ENCODE results near the gene HTR6. TPM values are rescaled to one million over a fixed set of nuclear protein-coding genes. Genes with fewer than 3 reads are reported as not detected.
"Not testable (repeated sequence)": the region's sequence is repeated elsewhere in the genome, so short reads cannot be mapped to it uniquely, and the experiment has no call there.

Gene HTR6
- total and polyA plus RNA-seq, 4 donors = 0.18 TPM; not detected in 3

DNA sequence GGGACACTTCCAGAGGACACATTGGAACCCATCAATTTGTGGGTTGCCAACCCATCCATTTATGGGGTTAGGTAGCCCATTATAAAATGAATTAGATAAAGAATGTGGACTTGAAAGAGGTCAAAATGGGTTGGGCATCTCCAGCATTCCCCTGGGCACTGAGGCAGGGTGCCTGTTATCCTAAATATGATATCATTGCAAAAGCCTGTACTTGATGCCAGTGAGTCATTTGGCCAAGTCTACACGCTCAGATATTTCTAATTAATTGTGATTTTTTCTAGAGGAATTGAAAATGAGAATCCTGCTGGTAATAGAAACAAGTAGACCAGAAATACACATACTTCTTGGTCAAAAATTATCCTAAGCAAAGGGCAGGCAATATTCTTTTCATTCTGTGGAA, 42.5 kb upstream of the HTR6 start:
- Histone ChIP-seq H3K36me3 (ENCODE audit: control insufficient read depth in 1 of 2, insufficient read depth in 2 of 2, low read length in 1 of 2) (peaks cover 0 to 8% of the 10 kb centered on the region in 2 donors), H3K27ac (ENCODE audit: low read depth in 1 of 2, low read length in 2 of 2) (no peak overlapping the region), H3K4me1 (ENCODE audit: control insufficient read depth in 1 of 2, insufficient read depth in 2 of 2, low read length in 2 of 2) (peaks cover 0 to 8% of the 10 kb centered on the region in 2 donors), H3K9me3 (ENCODE audit: control insufficient read depth, low read length) (no peaks in the 10 kb centered on the region), H3K4me3 (ENCODE audit: low read length in 2 of 2) (no peak overlapping the region), H3K27me3 (ENCODE audit: control insufficient read depth in 1 of 2, insufficient read depth in 2 of 2, low read length in 1 of 2) (no peaks in the 10 kb centered on the region)
- 4 to 11% methylated on average over 1 of the region's 1 CpG for WGBS, 2 donors
- DNase-seq = no peak
- no peak for ATAC-seq (ENCODE audit: low FRiP score)
- intact Hi-C loops (cut with DNase I) = no loop called here

DNA sequence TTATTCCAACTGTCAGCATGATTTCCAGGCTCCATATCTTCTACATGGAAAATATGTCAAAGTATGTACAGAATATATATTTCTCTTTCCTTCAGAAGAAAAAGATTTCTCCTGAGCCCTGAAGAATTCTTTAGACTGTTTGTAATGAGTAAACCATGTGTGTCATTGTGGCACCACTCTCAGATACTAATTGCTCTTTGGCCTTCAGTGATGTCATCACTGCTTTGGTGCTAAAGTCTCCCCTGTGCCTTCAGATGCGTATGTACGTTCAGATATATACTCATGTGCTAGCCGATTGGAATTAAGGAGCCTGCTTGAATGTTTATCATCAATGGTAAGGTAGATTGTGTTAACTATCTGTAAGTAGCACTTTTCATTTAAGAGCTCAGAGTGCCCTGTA, 41.2 kb upstream of the HTR6 start:
- H3K27me3 ChIP-seq (ENCODE audit: control insufficient read depth in 1 of 2, insufficient read depth in 2 of 2, low read length in 1 of 2) = no peaks in the 10 kb centered on the region
- peaks cover 0 to 8% of the 10 kb centered on the region in 2 donors for H3K4me1 ChIP-seq (ENCODE audit: control insufficient read depth in 1 of 2, insufficient read depth in 2 of 2, low read length in 2 of 2)
- intact Hi-C loops (cut with DNase I) = no loop called here
- H3K36me3 ChIP-seq (ENCODE audit: control insufficient read depth in 1 of 2, insufficient read depth in 2 of 2, low read length in 1 of 2) = peaks cover 0 to 11% of the 10 kb centered on the region in 2 donors
- no peak overlapping the region for H3K27ac ChIP-seq (ENCODE audit: low read depth in 1 of 2, low read length in 2 of 2)
- H3K9me3 ChIP-seq (ENCODE audit: control insufficient read depth, low read length) = no peaks in the 10 kb centered on the region
- 86 to 90% methylated on average over 3 of the region's 3 CpGs for WGBS, 2 donors
- no peak overlapping the region for H3K4me3 ChIP-seq (ENCODE audit: low read length in 2 of 2)
- ATAC-seq (ENCODE audit: low FRiP score) = no peak
- no peak for DNase-seq

DNA sequence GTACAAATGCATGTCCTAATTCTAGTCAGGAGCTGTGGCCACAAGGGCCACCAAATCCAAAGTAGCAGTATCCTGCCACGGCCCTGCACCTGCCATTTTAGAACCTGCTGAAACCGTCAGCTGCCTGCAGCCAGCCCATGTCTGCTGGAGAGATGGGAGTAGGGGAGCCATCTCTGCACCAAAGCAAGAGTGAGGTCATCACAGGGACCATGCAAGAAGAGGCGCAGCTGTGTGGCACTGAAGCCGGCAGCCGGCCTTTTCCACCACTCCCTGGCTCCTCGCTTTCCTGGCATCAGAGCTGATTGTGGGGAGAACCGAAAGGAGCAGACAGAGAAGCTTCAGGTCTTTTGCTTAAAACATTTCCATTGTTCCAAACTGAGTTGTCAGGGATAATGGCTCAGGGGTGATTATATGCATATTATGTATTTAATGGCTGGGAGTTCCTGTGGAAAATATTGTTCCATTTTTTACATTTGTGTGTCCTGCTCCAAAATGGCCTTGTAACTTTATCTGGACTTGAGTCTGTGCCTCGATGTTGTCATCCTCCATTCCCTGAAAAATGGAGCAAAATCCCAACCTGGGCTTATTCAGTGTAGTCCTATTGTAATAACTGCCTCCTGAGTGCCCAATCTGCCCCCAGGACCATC, 39.3 kb upstream of the HTR6 start:
- H3K36me3 ChIP-seq (ENCODE audit: control insufficient read depth in 1 of 2, insufficient read depth in 2 of 2, low read length in 1 of 2) = peaks cover 0 to 11% of the 10 kb centered on the region in 2 donors
- intact Hi-C loops (cut with DNase I) = no loop called here
- no peak for ATAC-seq (ENCODE audit: low FRiP score)

DNA sequence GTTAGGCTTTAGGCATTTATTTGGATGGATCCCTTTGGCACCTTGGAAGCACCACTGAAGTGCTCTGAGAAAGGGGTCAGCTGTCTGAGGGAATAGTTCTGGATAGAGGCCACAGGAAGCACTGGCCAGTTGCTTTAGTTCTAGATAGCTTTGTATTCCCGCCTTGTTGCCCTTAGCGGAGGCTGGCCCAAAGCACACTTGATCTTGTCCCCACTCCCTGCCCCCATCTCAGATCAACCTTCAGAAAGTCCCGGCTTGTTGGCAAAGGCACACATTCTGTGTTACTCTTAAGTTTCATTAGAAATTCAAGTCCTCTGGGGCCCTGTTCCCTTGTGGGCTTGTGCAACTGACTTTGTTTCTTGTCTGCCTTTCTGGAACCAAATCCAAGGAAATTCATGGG, 35.8 kb upstream of the HTR6 start:
- Histone ChIP-seq H3K36me3 (ENCODE audit: control insufficient read depth in 1 of 2, insufficient read depth in 2 of 2, low read length in 1 of 2) (peaks cover 0 to 11% of the 10 kb centered on the region in 2 donors), H3K4me1 (ENCODE audit: control insufficient read depth in 1 of 2, insufficient read depth in 2 of 2, low read length in 2 of 2) (no peaks in the 10 kb centered on the region), H3K27ac (ENCODE audit: low read depth in 1 of 2, low read length in 2 of 2) (peak overlapping the region in 1 of 2 donors; percentile 34), H3K27me3 (ENCODE audit: control insufficient read depth in 1 of 2, insufficient read depth in 2 of 2, low read length in 1 of 2) (no peaks in the 10 kb centered on the region), H3K4me3 (ENCODE audit: low read length in 2 of 2) (no peak overlapping the region), H3K9me3 (ENCODE audit: control insufficient read depth, low read length) (no peaks in the 10 kb centered on the region)
- DNase-seq (no peak), ATAC-seq (ENCODE audit: low FRiP score) (peak; percentile 46)
- intact Hi-C loops (cut with DNase I) = no loop called here
- whole genome bisulfite sequencing, 2 donors = 0 to 8% methylated on average over 3 of the region's 3 CpGs

More for the DNA sequence above, 39.3 kb upstream of the HTR6 start:
- DNase-seq = no peak
- Histone ChIP-seq H3K27me3 (ENCODE audit: control insufficient read depth in 1 of 2, insufficient read depth in 2 of 2, low read length in 1 of 2) (no peaks in the 10 kb centered on the region), H3K27ac (ENCODE audit: low read depth in 1 of 2, low read length in 2 of 2) (no peak overlapping the region), H3K9me3 (ENCODE audit: control insufficient read depth, low read length) (no peaks in the 10 kb centered on the region), H3K4me3 (ENCODE audit: low read length in 2 of 2) (no peak overlapping the region), H3K4me1 (ENCODE audit: control insufficient read depth in 1 of 2, insufficient read depth in 2 of 2, low read length in 2 of 2) (peaks cover 0 to 2% of the 10 kb centered on the region in 2 donors)
- WGBS, 2 donors = 79 to 80% methylated on average over 8 of the region's 8 CpGs

DNA sequence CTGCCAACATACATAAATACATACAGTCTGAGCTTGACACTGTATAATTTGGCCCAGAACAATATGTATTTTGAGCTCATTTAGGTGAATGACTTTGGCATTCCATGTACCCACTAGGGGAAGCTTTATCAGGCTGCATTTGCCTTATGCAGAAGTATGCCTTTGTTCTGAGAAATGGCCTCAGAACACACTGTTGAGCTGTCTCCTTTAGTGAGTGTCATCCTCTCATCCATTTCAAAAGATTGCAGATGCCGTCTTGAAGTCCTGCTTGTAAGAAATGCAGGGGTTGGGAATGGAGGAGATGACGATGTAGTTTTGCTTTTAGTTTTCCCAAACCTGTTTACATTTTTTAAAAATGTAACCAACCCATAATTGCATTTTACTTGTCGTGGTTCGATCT, 35.3 kb upstream of the HTR6 start:
- no peak overlapping the region for H3K4me3 ChIP-seq (ENCODE audit: low read length in 2 of 2)
- H3K27ac ChIP-seq (ENCODE audit: low read depth in 1 of 2, low read length in 2 of 2) = no peak overlapping the region
- DNase-seq (no peak), ATAC-seq (ENCODE audit: low FRiP score) (peak; percentile 29)
- 11 to 21% methylated on average over 4 of the region's 4 CpGs for WGBS, 2 donors
- no peaks in the 10 kb centered on the region for H3K4me1 ChIP-seq (ENCODE audit: control insufficient read depth in 1 of 2, insufficient read depth in 2 of 2, low read length in 2 of 2)
- no peaks in the 10 kb centered on the region for H3K9me3 ChIP-seq (ENCODE audit: control insufficient read depth, low read length)
- intact Hi-C loops (cut with DNase I) = no loop called here
- H3K27me3 ChIP-seq (ENCODE audit: control insufficient read depth in 1 of 2, insufficient read depth in 2 of 2, low read length in 1 of 2) = no peaks in the 10 kb centered on the region
- peaks cover 0 to 11% of the 10 kb centered on the region in 2 donors for H3K36me3 ChIP-seq (ENCODE audit: control insufficient read depth in 1 of 2, insufficient read depth in 2 of 2, low read length in 1 of 2)

DNA sequence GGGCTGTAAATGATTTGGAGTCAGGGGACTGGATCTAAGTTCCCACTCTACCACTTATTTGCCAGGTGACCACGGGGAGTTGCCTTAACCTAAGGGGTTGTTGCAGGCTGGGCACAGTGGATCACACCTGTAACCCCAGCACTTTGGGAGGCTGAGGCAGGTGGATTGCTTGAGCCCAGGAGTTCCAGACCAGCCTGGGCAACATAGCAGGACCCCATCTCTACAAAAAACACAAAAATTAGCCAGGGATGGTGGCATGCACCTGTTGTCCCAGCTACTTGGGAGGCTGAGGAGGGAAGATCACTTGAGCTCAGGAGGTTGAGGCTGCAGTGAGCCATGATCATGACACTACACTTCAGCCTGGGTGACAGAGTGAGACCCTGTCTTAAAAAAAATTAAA, 34.5 kb upstream of the HTR6 start:
- ATAC-seq (ENCODE audit: low FRiP score); H3K36me3 ChIP-seq (ENCODE audit: control insufficient read depth in 1 of 2, insufficient read depth in 2 of 2, low read length in 1 of 2); DNase-seq; H3K9me3 ChIP-seq (ENCODE audit: control insufficient read depth, low read length); H3K4me1 ChIP-seq (ENCODE audit: control insufficient read depth in 1 of 2, insufficient read depth in 2 of 2, low read length in 2 of 2); H3K27ac ChIP-seq (ENCODE audit: low read depth in 1 of 2, low read length in 2 of 2); H3K4me3 ChIP-seq (ENCODE audit: low read length in 2 of 2); intact Hi-C loops (cut with DNase I); H3K27me3 ChIP-seq (ENCODE audit: control insufficient read depth in 1 of 2, insufficient read depth in 2 of 2, low read length in 1 of 2): not testable (repeated sequence)
- 89 to 95% methylated on average over 1 of the region's 1 CpG for WGBS, 2 donors

DNA sequence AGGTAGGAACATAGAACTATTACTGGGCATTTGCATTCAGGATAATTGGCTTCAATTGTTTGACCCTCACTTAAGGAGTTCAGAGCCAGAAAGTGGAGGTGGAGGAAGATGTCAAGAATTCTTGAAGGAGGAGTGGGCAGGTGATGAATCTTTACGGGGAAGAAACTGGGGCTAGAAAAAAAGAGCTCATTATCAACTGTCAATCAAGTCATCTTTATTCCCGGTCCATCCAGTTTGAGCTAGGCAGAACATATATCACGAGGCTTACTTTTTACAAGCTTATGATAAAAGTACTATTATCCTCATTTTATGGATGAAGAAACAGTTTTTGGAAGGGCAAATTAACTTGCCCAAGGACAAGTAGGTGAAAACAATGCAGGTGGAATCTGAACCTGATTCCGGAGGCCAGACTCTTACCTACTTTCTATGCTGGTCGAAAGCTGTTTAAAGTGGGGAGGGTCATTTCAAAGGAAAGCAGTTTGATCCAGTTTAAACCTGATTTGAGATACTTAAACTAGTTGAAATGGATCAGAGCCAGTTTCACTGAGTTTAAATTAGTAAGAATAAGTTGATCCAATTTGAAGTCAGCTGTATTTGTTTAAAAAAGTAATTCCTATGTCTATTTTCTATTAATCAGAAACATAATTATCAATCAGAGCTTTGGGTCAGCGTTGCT, 33.8 kb upstream of the HTR6 start:
- 81 to 86% methylated on average over 6 of the region's 6 CpGs for WGBS, 2 donors
- intact Hi-C loops (cut with DNase I) = no loop called here
- no peak overlapping the region for H3K27ac ChIP-seq (ENCODE audit: low read depth in 1 of 2, low read length in 2 of 2)
- H3K27me3 ChIP-seq (ENCODE audit: control insufficient read depth in 1 of 2, insufficient read depth in 2 of 2, low read length in 1 of 2) = no peaks in the 10 kb centered on the region
- ATAC-seq (ENCODE audit: low FRiP score) (no peak), DNase-seq (no peak)
- peaks cover 0 to 7% of the 10 kb centered on the region in 2 donors for H3K36me3 ChIP-seq (ENCODE audit: control insufficient read depth in 1 of 2, insufficient read depth in 2 of 2, low read length in 1 of 2)
- H3K9me3 ChIP-seq (ENCODE audit: control insufficient read depth, low read length) = no peaks in the 10 kb centered on the region
- no peak overlapping the region for H3K4me3 ChIP-seq (ENCODE audit: low read length in 2 of 2)
- no peaks in the 10 kb centered on the region for H3K4me1 ChIP-seq (ENCODE audit: control insufficient read depth in 1 of 2, insufficient read depth in 2 of 2, low read length in 2 of 2)

DNA sequence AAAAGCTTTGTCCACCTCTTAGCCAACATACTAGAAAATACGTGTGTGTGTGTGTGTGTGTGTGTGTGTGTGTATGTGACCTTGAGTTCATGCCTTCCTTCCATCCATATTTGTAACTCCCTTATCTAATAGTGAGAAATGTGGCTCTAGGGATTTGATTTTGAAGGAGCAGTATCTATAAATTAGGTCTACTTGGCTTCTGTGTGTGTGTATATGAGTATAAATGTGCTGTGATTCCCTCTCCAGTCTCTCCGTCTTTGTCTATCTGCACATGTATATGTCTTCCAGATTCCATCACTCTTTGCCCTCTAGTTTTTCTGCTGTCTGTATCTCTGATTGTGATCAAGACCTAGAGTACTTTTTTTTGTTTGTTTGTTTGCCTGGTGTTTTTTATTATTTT, 32.5 kb upstream of the HTR6 start:
- Histone ChIP-seq H3K27me3 (ENCODE audit: control insufficient read depth in 1 of 2, insufficient read depth in 2 of 2, low read length in 1 of 2) (no peaks in the 10 kb centered on the region), H3K27ac (ENCODE audit: low read depth in 1 of 2, low read length in 2 of 2) (no peak overlapping the region), H3K9me3 (ENCODE audit: control insufficient read depth, low read length) (no peaks in the 10 kb centered on the region), H3K4me3 (ENCODE audit: low read length in 2 of 2) (no peak overlapping the region), H3K4me1 (ENCODE audit: control insufficient read depth in 1 of 2, insufficient read depth in 2 of 2, low read length in 2 of 2) (no peaks in the 10 kb centered on the region), H3K36me3 (ENCODE audit: control insufficient read depth in 1 of 2, insufficient read depth in 2 of 2, low read length in 1 of 2) (peaks cover 0 to 3% of the 10 kb centered on the region in 2 donors)
- no peak for ATAC-seq (ENCODE audit: low FRiP score)
- intact Hi-C loops (cut with DNase I) = no loop called here
- WGBS, 2 donors = 90 to 92% methylated on average over 2 of the region's 2 CpGs
- no peak for DNase-seq

DNA sequence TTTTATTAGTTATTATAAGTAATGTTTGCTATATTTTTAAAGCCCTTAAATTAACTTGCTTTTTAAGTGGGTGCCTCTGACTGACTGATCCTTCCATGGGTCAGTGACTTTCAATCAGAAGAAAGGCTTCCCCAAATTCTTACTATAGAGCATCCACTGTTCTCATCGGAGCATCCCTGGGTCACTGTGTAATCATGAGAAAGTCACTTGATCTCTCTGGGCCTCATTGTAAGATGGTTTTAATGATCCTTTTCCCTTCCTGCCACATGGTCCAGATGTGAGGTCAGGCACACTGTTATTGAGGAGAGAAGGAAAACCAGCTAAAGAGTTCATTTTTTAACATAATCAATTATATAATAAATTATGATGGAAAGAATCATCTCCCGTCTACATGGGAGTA, 31.6 kb upstream of the HTR6 start:
- DNase-seq (no peak), ATAC-seq (ENCODE audit: low FRiP score) (no peak)
- no peaks in the 10 kb centered on the region for H3K4me1 ChIP-seq (ENCODE audit: control insufficient read depth in 1 of 2, insufficient read depth in 2 of 2, low read length in 2 of 2)
- no peak overlapping the region for H3K4me3 ChIP-seq (ENCODE audit: low read length in 2 of 2)
- intact Hi-C loops (cut with DNase I) = no loop called here
- no peaks in the 10 kb centered on the region for H3K9me3 ChIP-seq (ENCODE audit: control insufficient read depth, low read length)
- H3K36me3 ChIP-seq (ENCODE audit: control insufficient read depth in 1 of 2, insufficient read depth in 2 of 2, low read length in 1 of 2) = no peaks in the 10 kb centered on the region
- 95 to 98% methylated on average over 2 of the region's 2 CpGs for WGBS, 2 donors
- H3K27ac ChIP-seq (ENCODE audit: low read depth in 1 of 2, low read length in 2 of 2) = no peak overlapping the region
- no peaks in the 10 kb centered on the region for H3K27me3 ChIP-seq (ENCODE audit: control insufficient read depth in 1 of 2, insufficient read depth in 2 of 2, low read length in 1 of 2)

All from aorta (tissue), 5 donors.